Raji (cell line): Measurements from ENCODE around the gene FARP2.

ENCODE experiments used
- POLR2A ChIP-seq: IDR thresholded peaks from 2 replicates; pipeline ENCODE4 v1.6.1; 2011; ENCODE audit warnings: low read depth, low read length, control low read depth; ENCODE audit not compliant: insufficient read depth

The FARP2 gene

DNA sequence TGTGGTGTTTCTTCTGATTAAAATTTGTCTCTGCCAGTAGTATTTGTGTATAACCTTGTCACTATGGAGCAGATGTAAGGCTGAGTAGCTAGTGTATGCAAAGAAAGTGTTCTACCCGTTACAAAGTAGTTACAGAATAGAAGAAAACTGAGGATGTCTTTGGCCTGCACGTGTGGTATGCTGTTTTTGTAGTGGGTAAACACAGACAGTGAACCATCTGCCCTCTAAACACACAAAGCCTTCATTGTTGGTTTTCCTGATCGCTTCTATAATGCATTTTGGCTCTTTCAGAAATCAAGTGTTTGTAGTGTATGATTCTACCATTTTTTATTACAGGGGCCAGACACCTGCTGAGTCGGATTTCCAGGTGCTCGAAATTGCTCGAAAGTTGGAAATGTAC lies 61.5 kb downstream of the FARP2 start:
- no peak for TF ChIP-seq POLR2A

DNA sequence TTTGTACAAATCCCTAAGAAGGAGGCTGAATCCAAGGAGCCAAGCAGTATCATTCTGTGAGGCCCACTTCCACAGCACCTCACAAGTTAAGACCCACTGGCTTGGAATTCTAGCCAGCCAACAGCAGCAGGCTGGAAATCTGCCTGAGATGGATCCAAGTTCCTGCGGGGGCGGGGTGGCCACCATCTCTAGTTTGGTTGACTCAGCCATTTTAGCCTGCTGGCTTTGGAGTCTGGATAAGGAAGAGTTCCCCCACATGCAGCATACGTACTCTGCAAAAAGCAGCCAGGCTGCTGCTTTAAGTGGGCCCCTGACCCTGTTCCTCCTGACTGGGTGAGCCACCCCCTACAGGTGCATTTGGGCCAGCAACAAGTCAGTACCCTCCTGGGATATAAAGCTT lies 65.2 kb downstream of the FARP2 start:
- TF ChIP-seq POLR2A = no peak

GRCh38 chr2:241422350-241422749 lies 66.3 kb downstream of the FARP2 start:
- TF ChIP-seq POLR2A = no peak

DNA sequence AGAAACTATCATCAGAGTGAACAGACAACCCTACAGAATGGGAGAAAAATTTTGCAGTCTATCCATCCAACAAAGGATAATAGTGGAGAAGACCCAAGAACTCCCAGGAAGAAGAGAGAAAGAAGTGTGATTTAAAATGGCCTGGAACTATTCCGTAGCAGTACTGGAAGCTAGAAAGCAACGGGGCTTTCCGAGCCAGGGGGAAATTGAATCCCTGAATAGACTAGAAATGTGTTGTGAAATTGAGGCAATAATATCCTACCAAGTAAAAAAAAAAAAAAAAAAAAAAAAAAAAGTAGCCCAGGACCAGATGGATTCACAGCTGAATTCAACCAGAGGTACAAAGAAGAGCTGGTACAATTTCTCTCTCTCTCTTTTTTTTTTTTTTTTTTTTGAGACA lies 69.3 kb downstream of the FARP2 start:
- TF ChIP-seq POLR2A = no peak

GRCh38 chr2:241430178-241430577 lies 74.1 kb downstream of the FARP2 start:
- no peak for TF ChIP-seq POLR2A

- no peak for TF ChIP-seq POLR2A
These were observed 76.9 kb downstream of the FARP2 start for GRCh38 chr2:241432824-241433448.

DNA sequence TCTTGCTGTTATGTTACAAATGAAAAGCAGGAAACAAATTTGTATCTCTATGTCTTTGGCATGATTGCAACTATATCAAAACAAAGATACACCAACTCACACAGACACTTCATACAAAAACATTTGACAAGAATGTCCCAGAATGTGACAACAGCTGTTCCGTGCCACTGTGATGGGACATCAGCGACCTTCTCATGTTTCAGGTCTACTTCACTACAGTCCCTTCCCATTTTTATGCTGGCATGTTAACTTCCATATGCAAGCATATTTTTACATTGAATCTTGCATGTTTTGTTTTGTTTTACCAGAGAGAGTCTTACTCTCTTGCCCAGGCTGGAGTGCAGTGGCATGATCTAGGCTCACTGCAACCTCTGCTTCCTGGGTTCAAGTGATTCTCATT lies 81.1 kb downstream of the FARP2 start:
- no peak for TF ChIP-seq POLR2A

DNA sequence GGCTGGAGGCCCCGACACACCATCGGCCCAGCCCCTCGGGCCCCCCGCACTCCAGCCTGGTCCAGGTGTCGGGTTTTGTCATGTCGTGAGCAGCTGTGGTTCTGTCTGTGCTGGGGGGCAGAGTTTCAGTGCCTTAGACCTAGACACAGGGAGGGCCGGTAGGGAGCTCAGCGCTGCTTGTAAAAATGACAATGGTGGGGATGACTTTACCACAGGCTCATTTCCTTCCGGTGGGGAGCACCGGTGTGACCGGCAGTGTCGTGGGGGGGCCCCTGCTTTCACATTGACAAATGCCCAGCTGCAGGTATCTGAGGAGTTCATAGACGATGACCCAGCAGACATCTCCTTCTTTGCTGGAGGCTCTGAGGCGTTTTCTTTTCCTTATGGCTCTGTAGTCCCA lies 85.4 kb downstream of the FARP2 start:
- no peak for TF ChIP-seq POLR2A

DNA sequence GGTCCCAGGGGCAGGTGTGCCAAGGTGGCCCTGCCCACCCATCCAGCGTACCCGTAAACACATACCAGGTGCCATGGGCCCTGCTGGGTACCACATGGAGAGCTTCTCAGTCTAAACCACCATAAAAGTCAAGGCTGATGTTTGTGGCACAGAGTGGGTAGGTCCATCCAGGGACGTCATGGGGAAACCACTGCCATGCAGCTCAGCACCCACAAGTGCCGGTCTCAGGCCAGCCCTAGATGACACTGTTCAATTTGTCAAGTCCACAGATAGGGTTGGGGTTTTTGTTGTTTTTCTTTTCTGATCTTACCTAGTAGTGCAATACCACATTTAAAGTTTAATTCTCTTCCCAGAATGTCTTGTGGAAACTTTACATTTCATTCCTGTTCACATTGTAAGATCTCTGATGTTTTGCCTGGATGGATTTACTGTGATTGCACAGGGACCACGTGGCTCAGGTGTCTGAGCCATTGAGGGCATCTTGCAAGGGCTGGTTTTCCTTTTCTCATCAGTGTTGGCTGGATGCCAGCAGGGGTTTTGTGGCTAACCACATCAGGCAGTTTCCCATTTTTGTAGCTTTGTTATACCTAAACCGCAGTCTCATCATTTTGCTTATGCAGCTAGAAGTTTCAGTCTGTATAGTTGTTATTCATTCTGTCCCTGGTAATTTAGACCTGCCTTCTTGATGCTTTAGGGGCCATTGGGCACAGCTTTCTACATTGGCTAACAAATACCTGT lies 87.6 kb downstream of the FARP2 start:
- TF ChIP-seq POLR2A = no peak

DNA sequence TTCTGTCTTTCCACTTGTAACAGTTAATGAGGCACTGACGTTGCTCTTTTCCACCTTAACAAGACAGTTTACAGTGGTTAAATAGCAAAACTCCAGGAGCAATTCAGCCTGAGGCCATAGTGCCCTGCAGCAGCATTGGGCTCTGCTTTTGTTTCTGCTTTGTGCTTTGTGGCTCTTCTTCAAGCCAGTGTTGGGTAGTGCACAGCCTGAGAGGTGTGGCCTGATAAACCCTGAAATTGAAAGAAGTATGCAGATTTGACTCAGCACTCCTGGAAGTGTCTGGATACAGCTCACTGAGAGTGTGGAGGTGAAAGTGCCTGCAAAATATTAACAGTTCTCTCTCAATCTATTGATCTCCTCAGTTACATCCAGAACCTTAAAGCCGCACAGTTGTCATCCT lies 89.3 kb downstream of the FARP2 start:
- no peak for TF ChIP-seq POLR2A

DNA sequence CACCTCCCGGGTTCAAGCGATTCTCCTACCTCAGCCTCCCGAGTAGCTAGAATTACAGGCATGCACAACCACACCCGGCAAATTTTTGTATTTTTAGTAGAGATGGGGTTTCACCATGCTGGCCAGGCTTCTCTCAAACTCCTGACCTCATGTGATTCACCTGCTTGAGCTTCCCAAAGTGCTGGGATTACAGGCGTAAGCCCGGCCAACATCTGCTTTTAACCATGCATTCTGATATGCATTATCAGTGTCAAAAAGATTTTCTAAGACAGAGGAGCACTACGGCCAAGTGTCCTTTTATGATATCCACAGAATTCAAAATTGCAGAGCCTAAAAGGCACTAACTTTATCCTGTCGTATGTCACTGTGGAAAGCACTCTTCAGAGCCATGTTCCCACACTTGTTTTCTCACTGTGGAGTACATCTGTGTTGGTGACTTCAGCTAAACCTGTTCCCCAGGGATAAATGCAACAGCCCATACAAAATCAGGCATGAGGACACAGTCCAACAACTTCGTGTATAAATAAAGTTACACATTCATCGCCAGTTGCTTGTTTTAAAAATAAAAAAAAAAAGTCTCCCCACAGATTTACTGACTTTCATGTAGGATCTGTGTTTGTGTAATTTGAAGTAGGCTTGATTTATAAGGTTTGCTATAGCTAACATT lies 95.9 kb downstream of the FARP2 start:
- TF ChIP-seq POLR2A = no peak

DNA sequence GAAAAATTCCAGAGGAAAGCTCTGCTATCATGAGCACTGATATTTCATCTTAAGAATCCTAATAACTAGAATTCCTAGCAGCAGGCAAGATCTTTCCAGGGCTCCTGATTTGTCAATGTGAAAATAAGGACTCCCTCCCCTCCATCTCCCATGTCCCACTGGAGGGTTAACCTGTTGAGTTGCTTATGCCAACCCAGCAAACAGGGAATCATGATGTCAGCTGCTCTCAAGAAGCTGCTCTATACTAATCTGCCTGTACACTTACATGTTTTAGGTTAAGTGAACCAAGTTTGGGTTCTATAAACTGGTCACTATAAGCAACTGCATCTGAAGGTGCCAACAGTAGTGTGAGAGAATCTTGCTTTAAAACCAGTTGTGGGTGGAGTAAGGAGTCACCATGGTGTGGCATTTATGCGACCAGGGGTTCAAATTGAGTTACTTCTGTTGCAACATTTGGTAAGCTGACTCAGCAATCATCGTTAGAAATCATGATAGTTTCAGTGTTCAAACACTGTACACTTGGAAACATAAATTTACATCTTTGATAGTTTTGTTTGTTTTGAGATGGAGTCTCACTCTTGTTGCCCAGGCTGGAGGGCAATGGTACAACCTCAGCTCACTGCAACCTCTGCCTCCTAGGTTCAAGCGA lies 98.9 kb downstream of the FARP2 start:
- no peak for TF ChIP-seq POLR2A

- no peak for TF ChIP-seq POLR2A
These were observed 100.5 kb downstream of the FARP2 start for GRCh38 chr2:241456546-241456945.

DNA sequence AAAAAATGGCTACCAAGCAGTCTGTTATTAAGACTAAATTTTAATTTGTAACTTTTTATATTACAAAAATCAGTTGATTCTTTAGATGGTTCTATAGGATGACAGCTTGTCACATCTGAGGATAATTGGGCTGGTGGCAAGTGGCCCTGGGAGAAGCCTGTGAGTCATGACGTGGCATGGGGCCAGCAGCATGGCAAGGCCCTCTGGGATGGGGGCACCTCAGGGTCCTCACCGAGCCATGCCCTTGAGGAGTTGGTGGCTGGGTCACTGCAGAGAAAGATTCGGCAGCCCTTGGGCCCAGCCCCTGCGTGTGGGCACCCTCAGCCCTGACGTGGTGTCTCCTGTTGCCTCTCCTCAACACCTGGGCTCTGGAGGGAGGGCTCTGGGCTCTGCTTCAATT lies 102.6 kb downstream of the FARP2 start:
- TF ChIP-seq POLR2A = no peak

DNA sequence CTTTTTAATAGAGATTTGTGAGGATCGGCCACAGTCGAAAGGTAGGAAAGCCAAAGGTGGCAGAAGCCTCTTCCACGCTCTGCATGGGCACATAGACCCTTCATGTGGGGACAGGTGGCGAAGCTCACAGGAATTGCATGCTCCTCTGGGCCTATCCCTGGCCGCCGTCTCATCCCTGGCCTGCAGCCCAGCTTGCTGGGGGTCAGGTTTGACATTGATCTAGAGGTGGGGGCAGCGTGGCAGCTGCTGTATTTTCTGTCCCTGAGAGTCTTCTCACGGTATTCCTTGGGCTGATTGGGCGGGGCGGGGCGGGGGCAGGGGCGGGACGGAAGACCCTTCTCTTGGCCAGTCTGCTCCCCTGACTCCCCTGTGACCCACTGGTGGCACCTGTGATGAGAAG lies 103.4 kb downstream of the FARP2 start:
- TF ChIP-seq POLR2A = no peak

DNA sequence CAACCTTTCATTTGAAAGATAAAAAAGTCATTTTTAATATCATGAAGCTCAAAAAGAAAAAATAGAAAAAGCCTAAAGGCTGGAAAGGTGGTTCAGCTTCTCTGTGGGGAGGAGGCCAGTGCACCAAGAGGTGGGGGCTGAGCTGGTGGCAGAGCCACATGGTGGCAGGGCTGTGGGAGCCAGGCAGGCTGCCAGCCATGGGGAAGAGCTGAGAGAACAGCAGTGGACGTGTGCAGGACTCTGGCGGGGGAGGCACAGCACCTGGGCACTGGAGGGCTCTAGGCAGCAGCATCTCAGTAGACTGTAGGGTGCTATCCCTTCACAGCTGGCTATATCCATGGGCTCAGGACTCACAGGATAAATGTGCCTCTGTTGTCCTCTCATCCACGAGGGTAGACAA lies 104.5 kb downstream of the FARP2 start:
- no peak for TF ChIP-seq POLR2A
